ENCODE measurements around the gene DLG2.

DNA sequence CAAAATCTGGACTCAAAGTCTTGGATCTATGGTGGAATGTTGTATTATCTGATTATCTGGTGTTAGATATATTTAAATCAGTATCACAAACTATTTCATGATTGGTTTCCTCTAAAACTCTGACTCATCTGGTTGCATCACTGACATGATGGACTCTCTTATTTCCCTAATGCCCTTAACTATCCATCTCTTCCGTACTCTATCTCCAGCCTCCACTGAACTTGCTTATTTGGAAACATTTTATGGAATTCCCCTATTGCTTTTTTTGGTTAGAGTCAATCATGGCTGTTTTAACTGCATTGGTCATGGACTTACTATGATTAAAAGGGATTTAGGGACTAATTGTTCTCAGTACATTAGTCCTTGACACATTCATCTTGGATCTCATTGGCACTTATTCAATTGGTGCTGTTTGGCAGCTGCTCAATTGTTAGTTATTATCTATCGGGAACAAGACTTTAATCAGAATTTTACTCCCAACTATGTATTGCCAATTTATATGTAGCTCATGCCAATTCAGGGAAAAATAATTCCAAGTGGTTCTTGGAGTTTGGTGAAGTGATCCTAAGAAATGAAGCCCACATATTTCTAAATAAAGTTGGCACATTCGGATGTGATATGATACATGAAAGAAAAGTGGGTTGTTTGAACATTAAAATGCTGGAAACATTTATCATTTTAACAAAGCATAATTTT is 1399.0 kb downstream of the DLG2 start:
- TF ChIP-seq TAF1 (IDR thresholded peaks at IDR 0.05; ENCODE audit: low read depth, low read length) (no peak), POLR2A (IDR thresholded peaks at IDR 0.05; ENCODE audit: low read depth, low read length) (no peak), SPI1 (IDR thresholded peaks at IDR 0.05; ENCODE audit: low read depth, low read length) (no peak), POLR2AphosphoS5 (IDR thresholded peaks at IDR 0.05; ENCODE audit: low read depth, low read length) (no peak), PAX5 (IDR thresholded peaks at IDR 0.05; ENCODE audit: insufficient read depth, low read length, severe bottlenecking) (no peak)

Measured in GM12891 (cell line).